Caco-2 (cell line): Measurements from ENCODE around the gene PRR5. TPM values are rescaled to one million over a fixed set of nuclear protein-coding genes. Genes with fewer than 3 reads are reported as not detected.

ENCODE experiments used
- BruUV-seq: library from RNA; stranded (reverse); fragments of 400-500 nt; replicated peaks from 2 replicates; lab custom pipeline; 2021; lab: Mats Ljungman, UMichigan
- CTCF ChIA-PET: fragments of 300-600 bp; sonication (Branson Sonifier 250); formaldehyde crosslinking; loops from one replicate; lab custom pipeline; 2022; ENCODE audit warnings: antibody characterized with exemption; lab: Charles Lee
- POLR2A ChIA-PET: fragments of 300-600 bp; sonication (Branson Sonifier 250); formaldehyde crosslinking; loops from one replicate; lab custom pipeline; 2022; ENCODE audit warnings: antibody characterized with exemption; lab: Charles Lee
- DNase-seq, 2 experiments: peaks; one replicate each; pipeline versions ENCODE4 v3.0.0 to v3.0.0-alpha.2; 2020 to 2022
- H3K27me3 ChIP-seq: replicated peaks from 2 replicates; pipeline ENCODE4 v1.6.0; 2011; ENCODE audit warnings: low read length; ENCODE audit not compliant: control insufficient read depth, insufficient read depth
- H3K36me3 ChIP-seq: 2 replicates; pipeline ENCODE4 v1.5.1; 2011; ENCODE audit warnings: low read length; ENCODE audit not compliant: control insufficient read depth, insufficient read depth
- H3K4me1 ChIP-seq: fragments of 250-450 bp; sonication (Bioruptor Pico); 2 replicates; pipeline ENCODE4 v1.5.1; 2020; ENCODE audit warnings: mild to moderate bottlenecking
- H3K4me3 ChIP-seq: 2 replicates; pipeline ENCODE4 v1.5.1; 2011; ENCODE audit warnings: low read depth, mild to moderate bottlenecking, control low read depth, low read length
- H3K9me3 ChIP-seq: fragments of 250-450 bp; sonication (Bioruptor Pico); 2 replicates; pipeline ENCODE4 v1.5.1; 2020; ENCODE audit warnings: mild to moderate bottlenecking, moderate library complexity
- H3K27ac Mint-ChIP-seq: one replicate; pipeline ENCODE4 v1.8.0; 2022; ENCODE audit warnings: mixed read lengths; ENCODE audit not compliant: unreplicated experiment
- H3K27me3 Mint-ChIP-seq: one replicate; pipeline ENCODE4 v1.8.0; 2022; ENCODE audit warnings: mixed read lengths; ENCODE audit not compliant: insufficient read depth, unreplicated experiment
- H3K36me3 Mint-ChIP-seq: one replicate; pipeline ENCODE4 v1.8.0; 2022; ENCODE audit warnings: mild to moderate bottlenecking, mixed read lengths; ENCODE audit not compliant: insufficient read depth, unreplicated experiment
- H3K4me1 Mint-ChIP-seq: one replicate; pipeline ENCODE4 v1.8.0; 2022; ENCODE audit warnings: low read depth, mixed read lengths; ENCODE audit not compliant: unreplicated experiment
- H3K4me3 Mint-ChIP-seq: one replicate; pipeline ENCODE4 v1.8.0; 2022; ENCODE audit warnings: mild to moderate bottlenecking, moderate library complexity, mixed read lengths; ENCODE audit not compliant: unreplicated experiment
- H3K9me3 Mint-ChIP-seq: one replicate; pipeline ENCODE4 v1.8.0; 2022; ENCODE audit warnings: mixed read lengths; ENCODE audit not compliant: unreplicated experiment
- CTCF ChIP-seq, 2 experiments: fragments of 200-600 bp in 1 of 2; IDR thresholded peaks; 1 replicate in 1 of 2; 2 replicates in 1 of 2; pipeline versions ENCODE4 v1.5.1 to v1.8.0; 2011 to 2022; ENCODE audit warnings: antibody characterized with exemption in 1 of 2, control low read depth in 1 of 2, inconsistent platforms in 1 of 2, low read depth in 1 of 2, low read length in 1 of 2, mild to moderate bottlenecking in 1 of 2, moderate library complexity in 1 of 2; ENCODE audit not compliant: insufficient read depth in 1 of 2, severe bottlenecking in 1 of 2, unreplicated experiment in 1 of 2
- intact Hi-C: fragments of 100-400 bp; cut with micrococcal nuclease; formaldehyde crosslinking; loops from one replicate; pipeline ENCODE4 v1.10.0; 2022; ENCODE audit not compliant: unreplicated experiment
- total RNA-seq: library from RNA; stranded (reverse); gene quantifications from 2 replicates; pipeline ENCODE4 v1.2.3, GENCODE V29; 2022

PRR5 gene
- total RNA-seq, 1 experiment from 2014 or later = 82.8 TPM

DNA sequence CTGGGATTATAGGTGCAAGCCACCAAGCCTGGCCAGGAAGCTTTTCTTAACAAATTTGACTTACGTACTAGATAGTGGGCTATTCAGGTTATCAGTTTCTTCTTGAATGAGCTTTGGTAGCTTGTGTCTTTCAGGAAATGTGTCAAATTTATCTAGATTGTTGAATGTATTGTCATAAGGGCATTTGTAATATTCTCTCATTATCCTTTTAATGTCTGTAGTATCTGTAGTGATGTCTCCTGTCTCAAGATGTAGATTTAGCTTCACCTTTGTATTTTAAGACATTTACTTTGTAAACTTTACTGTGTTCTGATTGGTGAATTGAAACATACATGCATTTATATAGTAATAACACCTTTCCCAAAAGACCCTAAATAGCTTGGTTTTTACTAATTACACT is 71.1 kb downstream of the PRR5 start:
- Mint-ChIP-seq H3K4me3 (no peak overlapping the region), H3K27me3 (no peaks in the 10 kb centered on the region), H3K36me3 (peaks cover 63% of the 10 kb centered on the region), H3K9me3 (no peaks in the 10 kb centered on the region), H3K27ac (peak overlapping the region; percentile 26), H3K4me1 (peaks cover 16% of the 10 kb centered on the region)
- intact Hi-C loops = no loop called here
- Histone ChIP-seq H3K4me3 (no peak overlapping the region), H3K4me1 (no peaks in the 10 kb centered on the region; the same call in 1 of the 2 replicates), H3K27me3 (no peaks in the 10 kb centered on the region), H3K36me3 (no peaks in the 10 kb centered on the region), H3K9me3 (no peaks in the 10 kb centered on the region)
- no peak for TF ChIP-seq CTCF (IDR thresholded peaks at IDR 0.05; ENCODE audit: insufficient read depth in 1 of 2, low read depth in 1 of 2, low read length in 1 of 2, severe bottlenecking in 1 of 2, unreplicated experiment in 1 of 2)
- CTCF ChIA-PET = no interaction called here
- POLR2A ChIA-PET = no interaction called here
- BruUV-seq = no TSS peak
- no peak for DNase-seq

- H3K36me3 ChIP-seq = no peaks in the 10 kb centered on the region
- H3K4me1 ChIP-seq = no peaks in the 10 kb centered on the region; the same call in 1 of the 2 replicates
- intact Hi-C loops = no loop called here
- ChIA-PET POLR2A (interaction anchor here (0.6 kb wide), 1 partner anchor 20 kb away, joined by 3 read pairs; no protein-coding TSS in a partner anchor), CTCF (no interaction called here)
- H3K9me3 ChIP-seq = no peaks in the 10 kb centered on the region
- H3K27me3 ChIP-seq = no peaks in the 10 kb centered on the region
- no peak for DNase-seq
- BruUV-seq = no TSS peak
- H3K9me3 Mint-ChIP-seq = no peaks in the 10 kb centered on the region
- H3K36me3 Mint-ChIP-seq = peaks cover 67% of the 10 kb centered on the region
- H3K4me1 Mint-ChIP-seq = peaks cover 16% of the 10 kb centered on the region
- no peak for TF ChIP-seq CTCF (IDR thresholded peaks at IDR 0.05; ENCODE audit: insufficient read depth in 1 of 2, low read depth in 1 of 2, low read length in 1 of 2, severe bottlenecking in 1 of 2, unreplicated experiment in 1 of 2)
- H3K4me3 Mint-ChIP-seq = no peak overlapping the region
- H3K27ac Mint-ChIP-seq = no peak overlapping the region
- H3K4me3 ChIP-seq = no peak overlapping the region
- H3K27me3 Mint-ChIP-seq = no peaks in the 10 kb centered on the region
Measured at GRCh38 chr22:44775862-44776261, 73.9 kb downstream of the PRR5 start.

- ChIA-PET POLR2A (interaction anchor here (0.5 to 0.6 kb wide), 2 partner anchors 756 to 1816 kb away, joined by 3 read pairs; no protein-coding TSS in a partner anchor), CTCF (no interaction called here)
- intact Hi-C loops = no loop called here
- no peak for DNase-seq
- H3K4me3 ChIP-seq = no peak overlapping the region
- Mint-ChIP-seq H3K36me3 (peaks cover 65% of the 10 kb centered on the region), H3K4me3 (no peak overlapping the region), H3K9me3 (no peaks in the 10 kb centered on the region), H3K27me3 (no peaks in the 10 kb centered on the region), H3K27ac (no peak overlapping the region), H3K4me1 (peaks cover 13% of the 10 kb centered on the region)
- no peaks in the 10 kb centered on the region for H3K36me3 ChIP-seq
- H3K4me1 ChIP-seq = no peaks in the 10 kb centered on the region; the same call in 1 of the 2 replicates
- no TSS peak for BruUV-seq
- H3K9me3 ChIP-seq = no peaks in the 10 kb centered on the region
- H3K27me3 ChIP-seq = no peaks in the 10 kb centered on the region
- TF ChIP-seq CTCF (IDR thresholded peaks at IDR 0.05; ENCODE audit: insufficient read depth in 1 of 2, low read depth in 1 of 2, low read length in 1 of 2, severe bottlenecking in 1 of 2, unreplicated experiment in 1 of 2) = no peak
Measured at GRCh38 chr22:44776605-44777363, 74.8 kb downstream of the PRR5 start.
